GM06990 (cell line): ENCODE measurements around the gene CFB.

Experiments used
- DNase-seq: peaks from one replicate; pipeline ENCODE4 v3.0.0-alpha.2; 2011; ENCODE audit not compliant: insufficient read length; ENCODE audit errors: extremely low read depth
- H3K27me3 ChIP-seq: replicated peaks from 2 replicates; pipeline ENCODE4 v1.6.0; 2011; ENCODE audit warnings: low read length; ENCODE audit not compliant: control insufficient read depth, insufficient read depth
- H3K36me3 ChIP-seq: 2 replicates; pipeline ENCODE4 v1.5.1; 2011; ENCODE audit warnings: low read length; ENCODE audit not compliant: control insufficient read depth, insufficient read depth
- H3K4me3 ChIP-seq: replicated peaks from 2 replicates; pipeline ENCODE4 v1.5.1; 2011; ENCODE audit warnings: low read depth, mild to moderate bottlenecking, control low read depth, low read length
- CTCF ChIP-seq: IDR thresholded peaks from 2 replicates; pipeline ENCODE4 v1.5.1; 2011; ENCODE audit warnings: low read length, control low read depth, mild to moderate bottlenecking, inconsistent platforms; ENCODE audit not compliant: insufficient read depth, poor library complexity, severe bottlenecking

Gene CFB

GRCh38 chr6:31945507-31946369, at the start of gene CFB:
Gene CFB, plus strand, starts transcription at chr6:31946095. Its CDS starts 127 bp downstream, at chr6:31946222.
- TF ChIP-seq CTCF = no peak
- Histone ChIP-seq H3K36me3 (no peaks in the 10 kb centered on the region), H3K27me3 (peaks cover 1% of the 10 kb centered on the region; the same call in 1 of the 2 replicates), H3K4me3 (no peak within 1 kb of the TSS)
- no peak for DNase-seq

GRCh38 chr6:31896493-31896855, 49.4 kb upstream of the CFB start:
- DNase-seq = no peak
- no peak for TF ChIP-seq CTCF
- H3K4me3 ChIP-seq = peak overlapping the region; percentile 92
- H3K27me3 ChIP-seq = no peaks in the 10 kb centered on the region
- H3K36me3 ChIP-seq = peaks cover 6% of the 10 kb centered on the region

- Histone ChIP-seq H3K4me3 (peak overlapping the region; percentile 92), H3K36me3 (peaks cover 6% of the 10 kb centered on the region), H3K27me3 (no peaks in the 10 kb centered on the region)
- TF ChIP-seq CTCF = no peak
- no peak for DNase-seq
These were observed 48.9 kb upstream of the CFB start for GRCh38 chr6:31896856-31897611.

DNA sequence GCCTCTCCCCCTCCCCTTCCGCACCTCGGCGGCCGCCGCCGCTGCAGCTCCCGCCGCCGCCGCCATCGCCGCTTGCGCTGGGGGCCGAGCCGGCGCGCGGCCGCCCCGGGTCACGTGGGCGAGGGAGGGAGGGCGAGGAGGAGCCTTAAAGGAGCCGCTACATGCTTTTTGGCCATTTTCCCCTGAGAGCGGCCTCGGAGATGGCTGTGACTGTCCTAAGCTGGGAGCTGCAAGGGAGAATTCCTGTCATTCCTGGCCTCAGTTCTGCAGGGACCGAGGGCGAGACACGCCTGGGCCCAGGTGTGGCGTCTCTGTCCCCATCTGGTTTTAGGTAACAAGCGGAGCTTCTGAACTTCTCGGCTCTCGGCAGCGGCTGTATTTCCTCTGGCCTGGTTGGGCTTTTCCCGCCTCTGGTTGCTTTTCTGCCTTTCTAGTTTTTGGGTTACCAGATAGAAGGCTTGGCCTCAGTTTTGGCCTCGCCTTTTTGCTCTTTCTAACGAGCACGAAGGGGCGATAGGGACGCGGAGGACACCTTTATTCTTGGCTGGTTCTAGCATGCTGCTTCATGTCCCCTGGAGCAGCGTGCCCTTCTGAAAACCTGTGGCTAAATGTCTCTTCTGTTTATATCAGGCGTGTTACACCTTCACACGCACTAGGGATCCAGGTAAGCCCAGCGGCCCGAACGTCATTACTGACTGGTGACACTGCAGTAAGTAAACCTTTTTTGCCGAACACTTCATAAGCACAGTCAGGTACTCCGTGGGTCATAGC, 48.1 kb upstream of the CFB start, which contains the start of gene EHMT2:
EHMT2 (minus strand) TSS at position 87 of the 771 bp plus-strand sequence; CDS start at position 66, 21 bp downstream.
- DNase-seq = peak; percentile 90
- peak within 1 kb of the TSS; percentile 92 for H3K4me3 ChIP-seq
- TF ChIP-seq CTCF = no peak
- H3K27me3 ChIP-seq = no peaks in the 10 kb centered on the region
- H3K36me3 ChIP-seq = peaks cover 3% of the 10 kb centered on the region

- H3K36me3 ChIP-seq = no peaks in the 10 kb centered on the region; the same call in none of the 2 replicates
- no peaks in the 10 kb centered on the region for H3K27me3 ChIP-seq
- H3K4me3 ChIP-seq = peak overlapping the region; percentile 92
- no peak for DNase-seq
- TF ChIP-seq CTCF = peak; percentile 4
These were observed 47.4 kb upstream of the CFB start for GRCh38 chr6:31898383-31899011.
